Measurements from ENCODE around the gene PCDHA7. TPM values are rescaled to one million over a fixed set of nuclear protein-coding genes. Genes with fewer than 3 reads are reported as not detected.
"Not testable (repeated sequence)": the region's sequence is repeated elsewhere in the genome, so short reads cannot be mapped to it uniquely, and the experiment has no call there.

PCDHA7 gene
- total RNA-seq, 2 donors from 2014 or later = 2.5 to 6.6 TPM

DNA sequence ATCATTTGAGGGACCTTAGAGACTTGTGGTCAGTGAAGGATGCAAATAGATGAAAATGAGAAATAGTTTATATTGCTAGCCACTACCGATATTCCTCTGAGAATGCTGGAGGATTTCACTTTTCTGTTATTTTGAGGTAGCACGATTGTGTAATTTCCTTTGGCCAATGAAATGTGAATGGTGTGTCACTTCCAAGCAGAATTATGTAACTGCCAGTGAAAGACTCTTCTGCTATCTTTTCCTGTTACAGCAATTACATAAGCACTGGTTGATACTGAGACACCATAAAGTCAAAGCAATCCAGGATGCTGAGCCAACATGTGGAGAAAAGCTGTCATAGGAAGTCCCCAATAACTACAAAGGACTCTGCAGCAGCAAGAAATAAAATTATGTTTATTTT is 43.0 kb upstream of the PCDHA7 start:
- H3K4me3 Mint-ChIP-seq = no peak overlapping the region
- Histone ChIP-seq H3K4me1 (ENCODE audit: control insufficient read depth, insufficient read depth, low read length) (no peaks in the 10 kb centered on the region), H3K27ac (ENCODE audit: low read depth, low read length) (no peak overlapping the region), H3K9ac (ENCODE audit: extremely low read depth, low read length, poor library complexity, severe bottlenecking) (no peak overlapping the region), H3K36me3 (ENCODE audit: control insufficient read depth, insufficient read depth, low read length) (no peaks in the 10 kb centered on the region), H3K27me3 (ENCODE audit: control insufficient read depth, insufficient read depth, low read length, poor library complexity, severe bottlenecking) (no peaks in the 10 kb centered on the region), H3K4me3 (ENCODE audit: low read length) (no peak overlapping the region), H3K9me3 (ENCODE audit: control insufficient read depth, low read length) (peaks cover 12% of the 10 kb centered on the region)
- TF ChIP-seq, protein P1, sequence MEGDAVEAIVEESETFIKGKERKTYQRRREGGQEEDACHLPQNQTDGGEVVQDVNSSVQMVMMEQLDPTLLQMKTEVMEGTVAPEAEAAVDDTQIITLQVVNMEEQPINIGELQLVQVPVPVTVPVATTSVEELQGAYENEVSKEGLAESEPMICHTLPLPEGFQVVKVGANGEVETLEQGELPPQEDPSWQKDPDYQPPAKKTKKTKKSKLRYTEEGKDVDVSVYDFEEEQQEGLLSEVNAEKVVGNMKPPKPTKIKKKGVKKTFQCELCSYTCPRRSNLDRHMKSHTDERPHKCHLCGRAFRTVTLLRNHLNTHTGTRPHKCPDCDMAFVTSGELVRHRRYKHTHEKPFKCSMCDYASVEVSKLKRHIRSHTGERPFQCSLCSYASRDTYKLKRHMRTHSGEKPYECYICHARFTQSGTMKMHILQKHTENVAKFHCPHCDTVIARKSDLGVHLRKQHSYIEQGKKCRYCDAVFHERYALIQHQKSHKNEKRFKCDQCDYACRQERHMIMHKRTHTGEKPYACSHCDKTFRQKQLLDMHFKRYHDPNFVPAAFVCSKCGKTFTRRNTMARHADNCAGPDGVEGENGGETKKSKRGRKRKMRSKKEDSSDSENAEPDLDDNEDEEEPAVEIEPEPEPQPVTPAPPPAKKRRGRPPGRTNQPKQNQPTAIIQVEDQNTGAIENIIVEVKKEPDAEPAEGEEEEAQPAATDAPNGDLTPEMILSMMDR (conservative IDR thresholded peaks at IDR 0.05) = no peak
- DNase-seq = no peak
- peaks cover 4% of the 10 kb centered on the region for H3K36me3 Mint-ChIP-seq (ENCODE audit: low read depth)
- 80 to 85% methylated on average over 1 to 2 of the region's 2 CpGs for WGBS, 2 experiments (ENCODE audit: insufficient coverage in 1 of 2, insufficient read length in 1 of 2)
- H3K27me3 Mint-ChIP-seq (ENCODE audit: insufficient read depth) = peaks cover 10% of the 10 kb centered on the region
- H3K4me1 Mint-ChIP-seq = peaks cover 2% of the 10 kb centered on the region
- peaks cover 43% of the 10 kb centered on the region for H3K9me3 Mint-ChIP-seq
- H3K27ac Mint-ChIP-seq = no peak overlapping the region

DNA sequence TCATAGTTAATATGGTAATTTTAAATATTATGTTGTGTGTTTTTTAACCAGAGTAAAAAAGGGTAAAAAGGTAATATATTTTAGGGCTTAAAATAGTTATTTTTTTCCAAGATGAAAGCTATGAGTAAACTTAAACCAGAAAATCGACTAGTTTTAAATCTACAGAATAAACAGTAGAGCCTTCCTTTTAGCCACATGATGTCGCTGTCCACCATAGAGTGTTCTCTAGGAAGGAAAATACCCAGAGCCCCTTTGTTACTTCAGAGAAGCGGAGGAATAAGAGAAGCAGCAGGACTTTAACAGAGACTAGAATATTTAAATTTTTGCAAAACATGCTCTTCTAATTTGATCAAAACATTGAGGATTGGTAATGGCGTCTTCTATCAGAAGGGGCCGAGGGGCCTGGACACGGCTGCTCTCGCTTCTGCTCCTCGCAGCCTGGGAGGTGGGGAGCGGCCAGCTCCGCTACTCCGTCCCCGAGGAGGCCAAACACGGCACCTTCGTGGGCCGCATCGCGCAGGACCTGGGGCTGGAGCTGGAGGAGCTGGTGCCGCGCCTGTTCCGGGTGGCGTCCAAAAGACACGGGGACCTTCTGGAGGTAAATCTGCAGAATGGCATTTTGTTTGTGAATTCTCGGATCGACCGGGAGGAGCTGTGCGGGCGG is 39.3 kb upstream of the PCDHA7 start, which contains the start of gene PCDHA2:
Gene PCDHA2 (plus strand): TSS at position 258 of the 664 bp plus-strand sequence.
- 75 to 83% methylated on average over 24 to 27 of the region's 27 CpGs for WGBS, 2 experiments (ENCODE audit: insufficient coverage in 1 of 2, insufficient read length in 1 of 2)
- DNase-seq = peak; percentile 63

GRCh38 chr5:140795259-140795641 is 38.8 kb upstream of the PCDHA7 start:
- H3K27me3 Mint-ChIP-seq (ENCODE audit: insufficient read depth) = no peaks in the 10 kb centered on the region
- no peak overlapping the region for H3K27ac ChIP-seq (ENCODE audit: low read depth, low read length)
- TF ChIP-seq, protein P1 (conservative IDR thresholded peaks at IDR 0.05) = peak; percentile 70
- H3K36me3 ChIP-seq (ENCODE audit: control insufficient read depth, insufficient read depth, low read length) = no peaks in the 10 kb centered on the region
- no peak overlapping the region for H3K9ac ChIP-seq (ENCODE audit: extremely low read depth, low read length, poor library complexity, severe bottlenecking)
- no peak overlapping the region for H3K4me3 ChIP-seq (ENCODE audit: low read length)
- H3K9me3 Mint-ChIP-seq = peaks cover 7% of the 10 kb centered on the region
- 69 to 71% methylated on average over 12 to 15 of the region's 15 CpGs for WGBS, 2 experiments (ENCODE audit: insufficient coverage in 1 of 2, insufficient read length in 1 of 2)
- peak overlapping the region; percentile 74 for H3K27ac Mint-ChIP-seq
- no peaks in the 10 kb centered on the region for H3K27me3 ChIP-seq (ENCODE audit: control insufficient read depth, insufficient read depth, low read length, poor library complexity, severe bottlenecking)
- H3K4me3 Mint-ChIP-seq = peak overlapping the region; percentile 86
- peaks cover 6% of the 10 kb centered on the region for H3K9me3 ChIP-seq (ENCODE audit: control insufficient read depth, low read length)
- H3K4me1 Mint-ChIP-seq = peaks cover 2% of the 10 kb centered on the region
- DNase-seq = peak; percentile 75
- H3K4me1 ChIP-seq (ENCODE audit: control insufficient read depth, insufficient read depth, low read length) = no peaks in the 10 kb centered on the region
- peaks cover 8% of the 10 kb centered on the region for H3K36me3 Mint-ChIP-seq (ENCODE audit: low read depth)

More for the DNA sequence above, 39.3 kb upstream of the PCDHA7 start, which contains the start of gene PCDHA2:
- Histone ChIP-seq H3K9me3 (ENCODE audit: control insufficient read depth, low read length) (peaks cover 7% of the 10 kb centered on the region), H3K27ac (ENCODE audit: low read depth, low read length) (no peak within 1 kb of the TSS), H3K36me3 (ENCODE audit: control insufficient read depth, insufficient read depth, low read length) (no peaks in the 10 kb centered on the region), H3K4me3 (ENCODE audit: low read length) (no peak within 1 kb of the TSS), H3K9ac (ENCODE audit: extremely low read depth, low read length, poor library complexity, severe bottlenecking) (no peak within 1 kb of the TSS), H3K27me3 (ENCODE audit: control insufficient read depth, insufficient read depth, low read length, poor library complexity, severe bottlenecking) (no peaks in the 10 kb centered on the region), H3K4me1 (ENCODE audit: control insufficient read depth, insufficient read depth, low read length) (no peaks in the 10 kb centered on the region)
- Mint-ChIP-seq H3K36me3 (ENCODE audit: low read depth) (peaks cover 8% of the 10 kb centered on the region), H3K9me3 (peaks cover 8% of the 10 kb centered on the region), H3K27ac (peak within 1 kb of the TSS; percentile 74), H3K4me1 (peaks cover 2% of the 10 kb centered on the region), H3K4me3 (peak within 1 kb of the TSS; percentile 86), H3K27me3 (ENCODE audit: insufficient read depth) (no peaks in the 10 kb centered on the region)
- TF ChIP-seq, protein P1 (conservative IDR thresholded peaks at IDR 0.05) = peak; percentile 83

DNA sequence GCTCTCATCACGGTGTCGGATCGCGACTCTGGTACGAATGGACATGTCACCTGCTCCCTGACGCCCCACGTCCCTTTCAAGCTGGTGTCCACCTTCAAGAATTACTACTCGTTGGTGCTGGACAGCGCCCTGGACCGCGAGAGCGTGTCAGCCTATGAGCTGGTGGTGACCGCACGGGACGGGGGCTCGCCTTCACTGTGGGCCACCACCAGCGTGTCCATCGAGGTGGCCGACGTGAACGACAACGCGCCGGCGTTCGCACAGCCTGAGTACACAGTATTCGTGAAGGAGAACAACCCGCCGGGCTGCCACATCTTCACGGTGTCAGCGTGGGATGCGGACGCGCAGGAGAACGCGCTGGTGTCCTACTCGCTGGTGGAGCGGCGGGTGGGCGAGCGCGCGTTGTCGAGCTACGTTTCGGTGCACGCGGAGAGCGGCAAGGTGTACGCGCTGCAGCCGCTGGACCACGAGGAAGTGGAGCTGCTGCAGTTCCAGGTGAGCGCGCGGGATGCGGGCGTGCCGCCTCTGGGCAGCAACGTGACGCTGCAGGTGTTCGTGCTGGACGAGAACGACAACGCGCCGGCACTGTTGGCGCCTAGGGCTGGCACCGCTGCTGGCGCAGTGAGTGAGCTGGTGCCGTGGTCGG is 37.9 kb upstream of the PCDHA7 start:
- WGBS, 2 experiments (ENCODE audit: insufficient coverage in 1 of 2, insufficient read length in 1 of 2) = 96 to 97% methylated on average over 50 to 71 of the region's 72 CpGs

More for the DNA sequence above, 37.9 kb upstream of the PCDHA7 start:
- H3K27ac ChIP-seq (ENCODE audit: low read depth, low read length); H3K9ac ChIP-seq (ENCODE audit: extremely low read depth, low read length, poor library complexity, severe bottlenecking); H3K9me3 Mint-ChIP-seq; H3K4me3 ChIP-seq (ENCODE audit: low read length); H3K9me3 ChIP-seq (ENCODE audit: control insufficient read depth, low read length); H3K27ac Mint-ChIP-seq; H3K4me1 Mint-ChIP-seq; H3K27me3 Mint-ChIP-seq (ENCODE audit: insufficient read depth); H3K27me3 ChIP-seq (ENCODE audit: control insufficient read depth, insufficient read depth, low read length, poor library complexity, severe bottlenecking); H3K4me3 Mint-ChIP-seq; H3K4me1 ChIP-seq (ENCODE audit: control insufficient read depth, insufficient read depth, low read length); H3K36me3 ChIP-seq (ENCODE audit: control insufficient read depth, insufficient read depth, low read length): not testable (repeated sequence)
- peak; percentile 34 for DNase-seq
- peaks cover 10% of the 10 kb centered on the region for H3K36me3 Mint-ChIP-seq (ENCODE audit: low read depth)

Measured in endodermal cell (in vitro differentiated cells).